HepG2 (cell line): ENCODE results near the gene PDE9A. TPM values are rescaled to one million over a fixed set of nuclear protein-coding genes. Genes with fewer than 3 reads are reported as not detected.
A peak's percentile ranks its signal among the peaks of the same experiment; 100 is the strongest.

ENCODE experiments used
- ATF2 ChIP-seq: sonication (generic); formaldehyde crosslinking; IDR thresholded peaks from 2 replicates; pipeline ENCODE4 v1.4.0; 2020; ENCODE audit warnings: missing genetic modification reagents
- HOXA3 ChIP-seq: sonication (generic); formaldehyde crosslinking; IDR thresholded peaks from 2 replicates; pipeline ENCODE4 v1.5.0; 2020; ENCODE audit warnings: missing genetic modification reagents
- JUN ChIP-seq: sonication (generic); formaldehyde crosslinking; IDR thresholded peaks from 2 replicates; pipeline ENCODE4 v1.4.0; 2020; ENCODE audit warnings: mild to moderate bottlenecking, missing genetic modification reagents
- MYC ChIP-seq: sonication (generic); formaldehyde crosslinking; IDR thresholded peaks from 2 replicates; pipeline ENCODE4 v1.9.0; 2021; ENCODE audit warnings: missing genetic modification reagents, borderline replicate concordance
- NBN ChIP-seq: fragments of 450-650 bp; conservative IDR thresholded peaks from 2 replicates; pipeline ENCODE4 v1.6.1; 2017
- NFRKB ChIP-seq: fragments of 450-650 bp; IDR thresholded peaks from 2 replicates; pipeline ENCODE4 v1.6.1; 2017
- PBX2 ChIP-seq: IDR thresholded peaks from 2 replicates; pipeline ENCODE4 v1.6.1; 2016; ENCODE audit warnings: control low read depth
- PHF21A ChIP-seq: sonication (generic); formaldehyde crosslinking; IDR thresholded peaks from 2 replicates; pipeline ENCODE4 v1.5.0; 2020; ENCODE audit warnings: mild to moderate bottlenecking, missing genetic modification reagents
- POLR2G ChIP-seq: fragments of 200-400 bp; formaldehyde crosslinking; IDR thresholded peaks from 2 replicates; pipeline ENCODE4 v1.6.1; 2018; ENCODE audit warnings: mild to moderate bottlenecking, low read depth, low read length, moderate library complexity
- TGIF2 ChIP-seq: IDR thresholded peaks from 2 replicates; pipeline ENCODE4 v1.6.1; 2016; ENCODE audit warnings: control low read depth, missing compliant biosample characterization
- THAP8 ChIP-seq: sonication (generic); formaldehyde crosslinking; IDR thresholded peaks from 2 replicates; pipeline ENCODE4 v1.5.1; 2020; ENCODE audit warnings: missing genetic modification reagents, mild to moderate bottlenecking, borderline replicate concordance
- ZMYM4 ChIP-seq: sonication (generic); formaldehyde crosslinking; IDR thresholded peaks from 2 replicates; pipeline ENCODE4 v1.8.1; 2023; ENCODE audit warnings: mild to moderate bottlenecking, missing genetic modification reagents
- ZNF225 ChIP-seq: sonication (generic); formaldehyde crosslinking; IDR thresholded peaks from 2 replicates; pipeline ENCODE4 v1.4.0; 2020; ENCODE audit warnings: mild to moderate bottlenecking, missing genetic modification reagents
- ZNF281 ChIP-seq: sonication (generic); formaldehyde crosslinking; IDR thresholded peaks from 2 replicates; pipeline ENCODE4 v1.4.0; 2020; ENCODE audit warnings: missing genetic modification reagents, borderline replicate concordance
- ZNF354B ChIP-seq: sonication (generic); formaldehyde crosslinking; IDR thresholded peaks from 2 replicates; pipeline ENCODE4 v1.8.0; 2022; ENCODE audit warnings: mild to moderate bottlenecking, missing genetic modification reagents
- ZNF562 ChIP-seq: sonication (generic); formaldehyde crosslinking; IDR thresholded peaks from 2 replicates; pipeline ENCODE4 v1.8.0; 2022; ENCODE audit warnings: missing genetic modification reagents, borderline replicate concordance
- ZNF687 ChIP-seq: sonication (generic); formaldehyde crosslinking; IDR thresholded peaks from 2 replicates; pipeline ENCODE4 v1.5.1; 2020; ENCODE audit warnings: mild to moderate bottlenecking, missing genetic modification reagents, moderate library complexity
- ZNF749 ChIP-seq: sonication (generic); formaldehyde crosslinking; IDR thresholded peaks from 2 replicates; pipeline ENCODE4 v1.8.0; 2022; ENCODE audit warnings: mild to moderate bottlenecking, missing genetic modification reagents, moderate library complexity, borderline replicate concordance
- ZNF775 ChIP-seq: sonication (generic); formaldehyde crosslinking; IDR thresholded peaks from 2 replicates; pipeline ENCODE4 v1.4.0; 2020; ENCODE audit warnings: missing genetic modification reagents, mild to moderate bottlenecking, moderate library complexity, borderline replicate concordance
- polyA plus RNA-seq, 8 experiments: library from polyadenylated mRNA; depleted of rRNA in 3 of 8; stranded (reverse) in 7 of 8; unstranded in 1 of 8; fragments of >200 nt; fragmentation: Illumina TruSeq in 4 of 8; extraction: Trizol in 4 of 8; gene quantifications; 2 replicates each; pipeline versions ENCODE4 v1.2.1 to v1.2.3, GENCODE V29; 2011 to 2016; ENCODE audit warnings: low read depth in 4 of 8, missing spikeins in 1 of 8, mixed read lengths in 1 of 8; ENCODE audit not compliant: insufficient read depth in 1 of 8
- total RNA-seq, 5 experiments: library from RNA; depleted of rRNA; stranded (reverse); fragments of >200 nt; fragmentation: Illumina TruSeq; extraction: Trizol; gene quantifications; 2 replicates each; pipeline ENCODE4 v1.2.3, GENCODE V29; 2016; ENCODE audit warnings: low read depth in 1 of 5

The PDE9A gene
- total and polyA plus RNA-seq, 2 of the 13 experiments (the other 11 are each of a cell fraction or from before 2014, with no cell fraction given) = 4.6 to 19.7 TPM

GRCh38 chr21:42760951-42761751 is 107.7 kb downstream of the PDE9A start (continued):
- TF ChIP-seq THAP8 (CRISPR knock-in tag) = no peak
- TF ChIP-seq ZNF749 (CRISPR knock-in tag) = no peak
- TF ChIP-seq HOXA3 = peak; percentile 81
- TF ChIP-seq TGIF2 (CRISPR knock-in tag) = no peak
- TF ChIP-seq NFRKB = no peak
- TF ChIP-seq ZNF354B = no peak
- TF ChIP-seq ATF2 (CRISPR knock-in tag) = peak; percentile 50; the same call in 1 of the 2 replicates
- TF ChIP-seq ZNF775 (CRISPR knock-in tag) = no peak
- TF ChIP-seq PBX2 (CRISPR knock-in tag) = no peak
- 0 out of 2 replicates have a peak, but pooled peaks have one; percentile 13 for TF ChIP-seq ZMYM4 (CRISPR knock-in tag)
- peak; percentile 74; the same call in 1 of the 2 replicates for TF ChIP-seq ZNF281 (CRISPR knock-in tag)
- peak; percentile 52; the same call in 1 of the 2 replicates for TF ChIP-seq PHF21A (CRISPR knock-in tag)
- peak; percentile 70; the same call in 1 of the 2 replicates for TF ChIP-seq MYC
- TF ChIP-seq JUN (CRISPR knock-in tag) = no peak
- peak; percentile 46 for TF ChIP-seq POLR2G
- TF ChIP-seq NBN = no peak
- no peak for TF ChIP-seq ZNF225 (CRISPR knock-in tag)
- TF ChIP-seq ZNF562 (CRISPR knock-in tag) = no peak
- peak; percentile 95 for TF ChIP-seq ZNF687 (CRISPR knock-in tag)
